GM18909 (cell line): ENCODE measurements around the gene KSR2.
"Not testable (repeated sequence)": the region's sequence is repeated elsewhere in the genome, so short reads cannot be mapped to it uniquely, and the experiment has no call there.

Experiments
- ATAC-seq: cut with Tn5 transposase; IDR thresholded peaks from one replicate; pipeline ENCODE4 v1.9.1; 2021; ENCODE audit warnings: mild to moderate bottlenecking; ENCODE audit not compliant: unreplicated experiment, poor library complexity

The KSR2 gene

GRCh38 chr12:117896009-117896408 is 72.8 kb downstream of the KSR2 start:
- no peak for ATAC-seq

GRCh38 chr12:117892441-117892840 is 76.3 kb downstream of the KSR2 start:
- no peak for ATAC-seq

- not testable (repeated sequence) for ATAC-seq
These were observed 77.5 kb downstream of the KSR2 start for GRCh38 chr12:117891265-117891664.

- no peak for ATAC-seq
These were observed 78.1 kb downstream of the KSR2 start for GRCh38 chr12:117890644-117891043.

GRCh38 chr12:117890137-117890536 is 78.7 kb downstream of the KSR2 start:
- ATAC-seq = no peak

GRCh38 chr12:117889098-117889497 is 79.7 kb downstream of the KSR2 start:
- ATAC-seq = no peak

- ATAC-seq = no peak
These were observed 83.6 kb downstream of the KSR2 start for GRCh38 chr12:117885211-117885610.

GRCh38 chr12:117884161-117884560 is 84.6 kb downstream of the KSR2 start:
- no peak for ATAC-seq

- no peak for ATAC-seq
These were observed 86.1 kb downstream of the KSR2 start for GRCh38 chr12:117882603-117883184.

GRCh38 chr12:117882181-117882580 is 86.6 kb downstream of the KSR2 start:
- ATAC-seq = no peak

GRCh38 chr12:117881517-117881916 is 87.3 kb downstream of the KSR2 start:
- ATAC-seq = no peak

GRCh38 chr12:117878605-117879004 is 90.2 kb downstream of the KSR2 start:
- no peak for ATAC-seq

- no peak for ATAC-seq
These were observed 92.4 kb downstream of the KSR2 start for GRCh38 chr12:117876436-117876816.

GRCh38 chr12:117875744-117876435 is 92.9 kb downstream of the KSR2 start:
- no peak for ATAC-seq

- ATAC-seq = no peak
These were observed 93.9 kb downstream of the KSR2 start for GRCh38 chr12:117874842-117875434.

- ATAC-seq = not testable (repeated sequence)
These were observed 94.6 kb downstream of the KSR2 start for GRCh38 chr12:117874198-117874597.

- no peak for ATAC-seq
These were observed 96.1 kb downstream of the KSR2 start for GRCh38 chr12:117872546-117873169.

GRCh38 chr12:117869551-117869950 is 99.2 kb downstream of the KSR2 start:
- no peak for ATAC-seq

GRCh38 chr12:117867348-117867747 is 101.4 kb downstream of the KSR2 start:
- no peak for ATAC-seq

GRCh38 chr12:117865505-117865904 is 103.3 kb downstream of the KSR2 start:
- no peak for ATAC-seq

GRCh38 chr12:117863002-117863709 is 105.6 kb downstream of the KSR2 start:
- ATAC-seq = no peak
